WTC11 (cell line): ENCODE measurements around the gene ADAMTS18. TPM values are rescaled to one million over a fixed set of nuclear protein-coding genes. Genes with fewer than 3 reads are reported as not detected.

Experiments
- ATAC-seq: fragments of 200-7000 bp; cut with Tn5 transposase; 2 replicates; pipeline ENCODE4 v1.10.0; 2021; ENCODE audit warnings: mild to moderate bottlenecking, moderate library complexity
- CTCF ChIA-PET: fragments of 300-600 bp; sonication (Branson Sonifier 250); formaldehyde crosslinking; loops from one replicate; lab custom pipeline; 2021; ENCODE audit warnings: antibody characterized with exemption; lab: Charles Lee
- POLR2A ChIA-PET: fragments of 350-600 bp; sonication (Branson Sonifier 250); formaldehyde crosslinking; loops from one replicate; lab custom pipeline; 2021; ENCODE audit warnings: antibody characterized with exemption; lab: Charles Lee
- DNase-seq: peaks from one replicate; pipeline ENCODE4 v3.0.0; 2021; ENCODE audit warnings: low spot score
- H3K27ac Mint-ChIP-seq: 2 replicates; pipeline ENCODE4 v1.8.0; 2021; ENCODE audit warnings: mixed read lengths
- H3K27me3 Mint-ChIP-seq: 2 replicates; pipeline ENCODE4 v1.8.0; 2021; ENCODE audit warnings: low read depth, mild to moderate bottlenecking, moderate library complexity, mixed read lengths
- H3K36me3 Mint-ChIP-seq: 2 replicates; pipeline ENCODE4 v1.8.0; 2021; ENCODE audit warnings: mixed read lengths
- H3K4me1 Mint-ChIP-seq: 2 replicates; pipeline ENCODE4 v1.8.0; 2022; ENCODE audit warnings: mixed read lengths
- H3K4me3 Mint-ChIP-seq: 2 replicates; pipeline ENCODE4 v1.8.0; 2021; ENCODE audit warnings: mild to moderate bottlenecking, moderate library complexity, mixed read lengths
- H3K9me3 Mint-ChIP-seq: 2 replicates; pipeline ENCODE4 v1.8.0; 2021; ENCODE audit warnings: mixed read lengths
- ATF6 ChIP-seq: sonication (generic); formaldehyde crosslinking; IDR thresholded peaks from 2 replicates; pipeline ENCODE4 v1.8.1; 2023; ENCODE audit warnings: mild to moderate bottlenecking, missing genetic modification reagents
- CDX4 ChIP-seq: fragments of 250-450 bp; sonication (Bioruptor Pico); IDR thresholded peaks from 2 replicates; pipeline ENCODE4 v1.9.0; 2021; ENCODE audit warnings: moderate library complexity, mild to moderate bottlenecking, inconsistent platforms, borderline replicate concordance
- CREB1 ChIP-seq: sonication (generic); formaldehyde crosslinking; IDR thresholded peaks from 2 replicates; pipeline ENCODE4 v1.8.0; 2023; ENCODE audit warnings: mild to moderate bottlenecking, missing genetic modification reagents
- E2F1 ChIP-seq: sonication (generic); formaldehyde crosslinking; IDR thresholded peaks from 2 replicates; pipeline ENCODE4 v1.8.0; 2022; ENCODE audit warnings: mild to moderate bottlenecking, missing genetic modification reagents
- GRHL2 ChIP-seq: fragments of 250-450 bp; sonication (Bioruptor Pico); IDR thresholded peaks from 2 replicates; pipeline ENCODE4 v1.8.0; 2022; ENCODE audit warnings: mild to moderate bottlenecking, moderate library complexity; ENCODE audit not compliant: insufficient replicate concordance, severe bottlenecking
- NFYB ChIP-seq: sonication (generic); formaldehyde crosslinking; conservative IDR thresholded peaks from 2 replicates; pipeline ENCODE4 v1.8.0; 2022; ENCODE audit warnings: low read depth, missing genetic modification reagents
- PRDM15 ChIP-seq: sonication (generic); formaldehyde crosslinking; IDR thresholded peaks from 2 replicates; pipeline ENCODE4 v1.8.0; 2022; ENCODE audit warnings: missing genetic modification reagents
- PREB ChIP-seq: sonication (generic); formaldehyde crosslinking; IDR thresholded peaks from 2 replicates; pipeline ENCODE4 v1.8.1; 2022; ENCODE audit warnings: mild to moderate bottlenecking, missing genetic modification reagents, moderate library complexity, borderline replicate concordance
- RELA ChIP-seq: sonication (generic); formaldehyde crosslinking; IDR thresholded peaks from 2 replicates; pipeline ENCODE4 v1.8.1; 2022; ENCODE audit warnings: missing genetic modification reagents, mild to moderate bottlenecking, borderline replicate concordance
- SMAD4 ChIP-seq: sonication (generic); formaldehyde crosslinking; IDR thresholded peaks from 2 replicates; pipeline ENCODE4 v1.8.0; 2022; ENCODE audit warnings: mild to moderate bottlenecking, missing genetic modification reagents
- STAT6 ChIP-seq: sonication (generic); formaldehyde crosslinking; conservative IDR thresholded peaks from 2 replicates; pipeline ENCODE4 v1.8.1; 2023; ENCODE audit warnings: mild to moderate bottlenecking, low read depth, missing genetic modification reagents, moderate library complexity
- ZBTB43 ChIP-seq: sonication (generic); formaldehyde crosslinking; IDR thresholded peaks from 2 replicates; pipeline ENCODE4 v1.8.1; 2023; ENCODE audit warnings: mild to moderate bottlenecking, missing genetic modification reagents
- ZNF219 ChIP-seq: sonication (generic); formaldehyde crosslinking; IDR thresholded peaks from 2 replicates; pipeline ENCODE4 v1.8.0; 2023; ENCODE audit warnings: missing genetic modification reagents, mild to moderate bottlenecking, borderline replicate concordance
- ZNF532 ChIP-seq: fragments of 250-450 bp; sonication (Bioruptor Pico); IDR thresholded peaks from 2 replicates; pipeline ENCODE4 v1.9.0; 2021; ENCODE audit warnings: mild to moderate bottlenecking, borderline replicate concordance
- ZNF671 ChIP-seq: fragments of 250-450 bp; sonication (Bioruptor Pico); IDR thresholded peaks from 2 replicates; pipeline ENCODE4 v1.8.0; 2021; ENCODE audit warnings: mild to moderate bottlenecking
- total RNA-seq: library from RNA; stranded (reverse); gene quantifications from 3 replicates; pipeline ENCODE4 v1.2.3, GENCODE V29; 2021

ADAMTS18 gene
- total RNA-seq, 1 experiment from 2014 or later = 0.17 TPM

- ATAC-seq (no peak), DNase-seq (no peak)
- Mint-ChIP-seq H3K4me1 (peaks cover 5% of the 10 kb centered on the region), H3K9me3 (no peaks in the 10 kb centered on the region), H3K27ac (no peak overlapping the region), H3K27me3 (no peaks in the 10 kb centered on the region), H3K4me3 (no peak overlapping the region), H3K36me3 (no peaks in the 10 kb centered on the region)
- TF ChIP-seq ZNF671 (CRISPR knock-in tag) (no peak), CREB1 (CRISPR knock-in tag) (no peak), SMAD4 (CRISPR knock-in tag) (no peak), GRHL2 (no peak), RELA (CRISPR knock-in tag) (no peak), PRDM15 (CRISPR knock-in tag) (no peak), ZNF532 (CRISPR knock-in tag) (no peak), ZBTB43 (CRISPR knock-in tag) (no peak), ZNF219 (CRISPR knock-in tag) (no peak), STAT6 (CRISPR knock-in tag) (no peak)
- ChIA-PET POLR2A (interaction anchor here (0.6 kb wide), 1 partner anchor 585 kb away, joined by 3 read pairs; no protein-coding TSS in a partner anchor), CTCF (no interaction called here)
Observed at GRCh38 chr16:77353587-77354263, 81.1 kb downstream of the ADAMTS18 start.

GRCh38 chr16:77344341-77344740 lies 90.5 kb downstream of the ADAMTS18 start:
- POLR2A ChIA-PET = no interaction called here
- CTCF ChIA-PET = no interaction called here
- Mint-ChIP-seq H3K9me3 (peaks cover 16% of the 10 kb centered on the region), H3K36me3 (peaks cover 4% of the 10 kb centered on the region), H3K4me1 (no peaks in the 10 kb centered on the region; the same call in 1 of the 2 replicates), H3K27me3 (no peaks in the 10 kb centered on the region), H3K27ac (no peak overlapping the region), H3K4me3 (no peak overlapping the region)
- DNase-seq (no peak), ATAC-seq (no peak)
- TF ChIP-seq CDX4 (CRISPR knock-in tag) = no peak
- TF ChIP-seq NFYB (CRISPR knock-in tag) = no peak
- TF ChIP-seq ATF6 (CRISPR knock-in tag) = no peak
- TF ChIP-seq E2F1 (CRISPR knock-in tag) = no peak
- TF ChIP-seq PREB (CRISPR knock-in tag) = no peak
